SK-N-SH (cell line): Measurements from ENCODE around the gene GLOD4. TPM values are rescaled to one million over a fixed set of nuclear protein-coding genes. Genes with fewer than 3 reads are reported as not detected.
A peak's percentile ranks its signal among the peaks of the same experiment; 100 is the strongest.

Experiments
- CTCF ChIA-PET: fragments of 300-600, 350-600 bp; formaldehyde crosslinking; extraction: SDS; loops from one replicate; lab custom pipeline; 2021; lab: Yijun Ruan, JAX
- POLR2A ChIA-PET: fragments of 350-600 bp; sonication (Branson Sonifier 250); formaldehyde crosslinking; extraction: SDS; loops from one replicate; lab custom pipeline; 2020; ENCODE audit warnings: antibody characterized with exemption, inconsistent platforms; lab: Yijun Ruan, JAX
- DNase-seq: peaks from one replicate; pipeline ENCODE4 v3.0.0; 2012
- H2AFZ ChIP-seq: fragments of 200-600 bp; sonication (generic); 2 replicates; pipeline ENCODE4 v1.8.1; 2016; ENCODE audit warnings: antibody characterized with exemption, mild to moderate bottlenecking, low read depth
- H3F3A ChIP-seq: fragments of 200-600 bp; sonication (generic); replicated peaks from 2 replicates; pipeline ENCODE3; 2016; ENCODE audit warnings: antibody characterized with exemption, mild to moderate bottlenecking; ENCODE audit not compliant: insufficient read depth
- H3K27ac ChIP-seq, 2 experiments: fragments of 200-500 bp in 1 of 2; fragments of 200-600 bp in 1 of 2; sonication (Bioruptor generic) in 1 of 2; sonication (generic), shearing (Covaris generic) in 1 of 2; 2 replicates each; pipeline versions ENCODE4 v1.5.1 to v1.6.1; 2014 to 2016; ENCODE audit warnings: low read depth in 2 of 2, inconsistent platforms in 1 of 2, low read length in 1 of 2, mild to moderate bottlenecking in 1 of 2, mixed read lengths in 1 of 2
- H3K27me3 ChIP-seq: fragments of 200-600 bp; sonication (generic), shearing (Covaris generic); 2 replicates; pipeline ENCODE4 v1.6.1; 2016; ENCODE audit warnings: mixed run types; ENCODE audit not compliant: insufficient read depth
- H3K36me3 ChIP-seq, 2 experiments: fragments of 200-500 bp in 1 of 2; fragments of 200-600 bp in 1 of 2; sonication (Bioruptor generic) in 1 of 2; sonication (generic) in 1 of 2; replicated peaks in 1 of 2; 2 replicates each; pipeline versions ENCODE3 to v1.5.1; 2014 to 2016; ENCODE audit warnings: low read length in 1 of 2, mild to moderate bottlenecking in 1 of 2; ENCODE audit not compliant: insufficient read depth in 2 of 2, control insufficient read depth in 1 of 2
- H3K4me1 ChIP-seq, 2 experiments: fragments of 200-500 bp in 1 of 2; fragments of 200-600 bp in 1 of 2; sonication (Bioruptor generic) in 1 of 2; sonication (generic), shearing (Covaris generic) in 1 of 2; 2 replicates each; pipeline versions ENCODE4 v1.5.1 to v1.6.1; 2014 to 2016; ENCODE audit warnings: low read depth in 1 of 2, low read length in 1 of 2, mixed run types in 1 of 2; ENCODE audit not compliant: insufficient read depth in 2 of 2, control insufficient read depth in 1 of 2
- H3K4me2 ChIP-seq: fragments of 200-600 bp; sonication (generic), shearing (Covaris generic); 2 replicates; pipeline ENCODE4 v1.6.1; 2017; ENCODE audit warnings: mixed run types
- H3K4me3 ChIP-seq, 2 experiments: fragments of 200-500 bp in 1 of 2; fragments of 200-600 bp in 1 of 2; sonication (Bioruptor generic) in 1 of 2; sonication (generic), shearing (Covaris generic) in 1 of 2; 2 replicates each; pipeline versions ENCODE4 v1.5.1 to v1.8.1; 2014 to 2016; ENCODE audit warnings: low read depth in 2 of 2, inconsistent platforms in 1 of 2, low read length in 1 of 2, mild to moderate bottlenecking in 1 of 2, mixed read lengths in 1 of 2, moderate library complexity in 1 of 2
- H3K79me2 ChIP-seq: fragments of 200-600 bp; sonication (generic); 2 replicates; pipeline ENCODE4 v1.8.1; 2017; ENCODE audit warnings: mild to moderate bottlenecking; ENCODE audit not compliant: insufficient read depth
- H3K9ac ChIP-seq: fragments of 200-600 bp; sonication (generic); 2 replicates; pipeline ENCODE4 v1.6.1; 2017; ENCODE audit warnings: mixed run types
- H3K9me2 ChIP-seq: fragments of 200-600 bp; sonication (generic); 2 replicates; pipeline ENCODE4 v1.6.1; 2017; ENCODE audit warnings: mixed run types
- H3K9me3 ChIP-seq: fragments of 200-600 bp; sonication (generic); 2 replicates; pipeline ENCODE4 v1.6.1; 2017; ENCODE audit warnings: mixed run types, mild to moderate bottlenecking, moderate library complexity
- H4K20me1 ChIP-seq: fragments of 200-600 bp; sonication (generic); 2 replicates; pipeline ENCODE4 v1.6.1; 2017; ENCODE audit warnings: mild to moderate bottlenecking, mixed run types; ENCODE audit not compliant: insufficient read depth
- CHD2 ChIP-seq: fragments of 150-350 bp; IDR thresholded peaks from 2 replicates; pipeline ENCODE4 v1.6.1; 2018; ENCODE audit warnings: low read length; ENCODE audit not compliant: partially characterized antibody
- ELF1 ChIP-seq: IDR thresholded peaks from 2 replicates; pipeline ENCODE4 v1.4.0; 2012
- JUND ChIP-seq: IDR thresholded peaks from 2 replicates; pipeline ENCODE4 v1.4.0; 2012
- MEF2A ChIP-seq: IDR thresholded peaks from 2 replicates; pipeline ENCODE4 v1.4.0; 2012; ENCODE audit warnings: low read depth, borderline replicate concordance
- MXI1 ChIP-seq: IDR thresholded peaks from 2 replicates; pipeline ENCODE4 v1.6.1; 2012; ENCODE audit warnings: mild to moderate bottlenecking, low read depth, low read length, improper control_type of control experiment
- NFIC ChIP-seq: IDR thresholded peaks from 2 replicates; pipeline ENCODE4 v1.4.0; 2012; ENCODE audit warnings: borderline replicate concordance
- RAD21 ChIP-seq: IDR thresholded peaks from 2 replicates; pipeline ENCODE4 v1.6.1; 2012; ENCODE audit warnings: mild to moderate bottlenecking, low read length
- SIN3A ChIP-seq: IDR thresholded peaks from 2 replicates; pipeline ENCODE4 v1.6.1; 2012; ENCODE audit warnings: low read depth, mild to moderate bottlenecking, low read length, moderate library complexity, borderline replicate concordance
- SMC3 ChIP-seq: IDR thresholded peaks from 2 replicates; pipeline ENCODE4 v1.6.1; 2012; ENCODE audit warnings: low read depth, low read length, improper control_type of control experiment
- TCF12 ChIP-seq: IDR thresholded peaks from 2 replicates; pipeline ENCODE4 v1.4.0; 2012
- TEAD4 ChIP-seq: IDR thresholded peaks from 2 replicates; pipeline ENCODE4 v1.4.0; 2012; ENCODE audit warnings: mild to moderate bottlenecking, borderline replicate concordance; ENCODE audit not compliant: insufficient read depth
- WGBS: methylation state at CpG from one replicate; pipeline ENCODE4 v1.1.6; 2017; ENCODE audit warnings: low lambda C conversion rate; 5-methylcytosine and 5-hydroxymethylcytosine counted together
- polyA plus RNA-seq, 3 experiments: library from polyadenylated mRNA; depleted of rRNA; stranded (reverse); fragments of >200 nt; gene quantifications; 2 replicates each; pipeline ENCODE4 v1.2.3, GENCODE V29; 2012
- TF ChIP-seq, protein P1 (sequence below): IDR thresholded peaks from 2 replicates; pipeline ENCODE4 v1.4.0; 2012; ENCODE audit warnings: low read depth, borderline replicate concordance
- TF ChIP-seq, protein P2 (sequence below): IDR thresholded peaks from 2 replicates; pipeline ENCODE4 v1.4.0; 2012; ENCODE audit warnings: low read depth
- TF ChIP-seq, protein P3 (sequence below): IDR thresholded peaks from 2 replicates; pipeline ENCODE4; 2012
- TF ChIP-seq, protein P4 (sequence below): fragments of 200-600 bp; sonication (generic); IDR thresholded peaks from 2 replicates; pipeline ENCODE4 v1.6.1; 2017; ENCODE audit warnings: antibody characterized with exemption, mild to moderate bottlenecking, moderate library complexity

GLOD4 gene
- polyA plus RNA-seq, 1 of the 3 experiments (the other 2 are of a cell fraction), result 34.3 TPM

DNA sequence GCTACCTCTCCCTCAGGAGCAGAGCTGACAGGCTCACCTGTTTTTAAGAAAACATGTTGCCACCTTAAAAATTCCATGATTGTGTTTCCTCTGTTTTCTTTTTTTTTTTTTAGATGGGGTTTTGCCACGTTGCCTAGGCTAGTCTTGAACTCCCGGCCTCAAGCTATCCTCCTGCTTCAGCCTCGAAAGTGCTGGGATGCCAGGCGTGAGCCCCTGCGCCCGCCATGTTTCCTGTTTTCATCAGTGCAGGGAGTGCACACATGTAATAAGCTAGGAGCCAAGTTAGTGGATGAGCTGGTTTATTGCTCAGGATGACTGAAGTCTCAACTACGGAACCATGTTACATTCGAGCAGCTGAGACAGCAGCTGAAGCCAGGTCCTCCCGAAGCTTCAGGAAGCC lies 13.6 kb upstream of the GLOD4 start:
- Histone ChIP-seq H3F3A (no peaks in the 10 kb centered on the region), H3K4me2 (no peak overlapping the region), H3K9ac (no peak overlapping the region), H3K4me3 (no peak overlapping the region), H3K9me3 (no peaks in the 10 kb centered on the region), H3K27me3 (no peaks in the 10 kb centered on the region), H3K4me1 (peaks cover 0 to 13% of the 10 kb centered on the region in 2 experiments; a peak in 1 of 4 replicates), H3K27ac (no peak overlapping the region), H2AFZ (no peak overlapping the region), H3K79me2 (no peaks in the 10 kb centered on the region), H3K36me3 (peaks cover 0 to 19% of the 10 kb centered on the region in 2 experiments), H4K20me1 (no peaks in the 10 kb centered on the region), H3K9me2 (no peaks in the 10 kb centered on the region)
- TF ChIP-seq ELF1, result no peak
- TF ChIP-seq, protein P1, sequence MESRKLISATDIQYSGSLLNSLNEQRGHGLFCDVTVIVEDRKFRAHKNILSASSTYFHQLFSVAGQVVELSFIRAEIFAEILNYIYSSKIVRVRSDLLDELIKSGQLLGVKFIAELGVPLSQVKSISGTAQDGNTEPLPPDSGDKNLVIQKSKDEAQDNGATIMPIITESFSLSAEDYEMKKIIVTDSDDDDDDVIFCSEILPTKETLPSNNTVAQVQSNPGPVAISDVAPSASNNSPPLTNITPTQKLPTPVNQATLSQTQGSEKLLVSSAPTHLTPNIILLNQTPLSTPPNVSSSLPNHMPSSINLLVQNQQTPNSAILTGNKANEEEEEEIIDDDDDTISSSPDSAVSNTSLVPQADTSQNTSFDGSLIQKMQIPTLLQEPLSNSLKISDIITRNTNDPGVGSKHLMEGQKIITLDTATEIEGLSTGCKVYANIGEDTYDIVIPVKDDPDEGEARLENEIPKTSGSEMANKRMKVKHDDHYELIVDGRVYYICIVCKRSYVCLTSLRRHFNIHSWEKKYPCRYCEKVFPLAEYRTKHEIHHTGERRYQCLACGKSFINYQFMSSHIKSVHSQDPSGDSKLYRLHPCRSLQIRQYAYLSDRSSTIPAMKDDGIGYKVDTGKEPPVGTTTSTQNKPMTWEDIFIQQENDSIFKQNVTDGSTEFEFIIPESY, result no peak
- no peak for TF ChIP-seq RAD21
- ChIA-PET CTCF (interaction anchor here (0.8 to 9.2 kb wide), 12 partner anchors 8 to 261 kb away, joined by 3 to 155 read pairs (median 7); partner anchors contain the start of genes NXN and TIMM22), POLR2A (interaction anchor here (0.6 to 1.5 kb wide), 3 partner anchors 9 to 484 kb away, joined by 3 read pairs; no protein-coding TSS in a partner anchor)
- 82% methylated on average over 8 of the region's 9 CpGs for WGBS
- no peak for DNase-seq

DNA sequence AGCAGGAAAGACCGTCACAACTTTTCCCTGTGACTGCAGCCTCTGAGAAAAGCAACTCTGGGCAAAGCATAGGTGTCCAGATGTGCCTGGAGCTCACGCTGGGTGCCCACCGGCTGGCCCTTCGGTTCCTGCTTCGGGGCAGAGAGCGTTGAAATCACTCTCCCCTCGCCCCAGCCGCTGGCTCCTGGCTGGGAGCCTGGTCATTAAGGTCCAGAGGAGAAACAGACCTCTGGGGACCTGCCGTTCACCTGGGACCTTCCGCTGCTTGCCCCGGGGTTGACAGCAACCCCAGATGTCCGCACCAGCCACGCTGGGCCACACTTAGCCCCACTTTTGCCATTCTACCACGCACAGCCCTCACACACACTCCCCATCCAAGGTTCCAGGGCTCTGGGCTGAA lies 13.2 kb upstream of the GLOD4 start:
- no peak overlapping the region for H3K4me3 ChIP-seq
- TF ChIP-seq TCF12 (no peak), MEF2A (no peak)

DNA sequence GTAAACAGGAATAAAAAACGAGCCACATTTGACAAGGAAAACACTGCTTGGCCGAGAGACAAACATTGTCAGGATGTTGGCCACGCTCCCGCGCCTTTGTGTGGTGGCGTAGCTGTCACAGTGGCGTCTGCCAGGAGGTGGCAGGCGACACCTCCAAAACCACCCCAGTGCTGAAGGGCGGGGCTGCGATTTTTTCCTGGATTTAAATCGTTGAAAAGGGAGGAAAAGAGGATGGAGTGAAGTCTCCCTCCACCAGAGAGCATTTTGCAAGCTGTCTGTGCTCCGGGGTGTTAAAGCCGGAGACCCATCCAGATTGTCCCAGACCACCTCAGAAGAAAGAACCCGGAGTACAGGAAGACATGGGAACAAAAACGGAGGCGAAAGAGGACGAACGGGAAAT lies 12.8 kb upstream of the GLOD4 start:
- Histone ChIP-seq H3K9ac (no peak overlapping the region), H3K4me3 (peak overlapping the region in 1 of 2 experiments; percentile 9; a peak in 1 of 4 replicates), H3F3A (no peaks in the 10 kb centered on the region), H3K9me3 (no peaks in the 10 kb centered on the region), H3K36me3 (peaks cover 0 to 19% of the 10 kb centered on the region in 2 experiments), H3K4me2 (no peak overlapping the region), H4K20me1 (no peaks in the 10 kb centered on the region), H3K79me2 (no peaks in the 10 kb centered on the region), H3K4me1 (peaks cover 0 to 13% of the 10 kb centered on the region in 2 experiments; a peak in 1 of 4 replicates), H3K27me3 (no peaks in the 10 kb centered on the region), H3K27ac (peak overlapping the region in 1 of 2 experiments; percentile 7; a peak in 1 of 4 replicates), H2AFZ (no peak overlapping the region), H3K9me2 (no peaks in the 10 kb centered on the region)
- ChIA-PET CTCF (interaction anchor here (0.6 to 9.2 kb wide), 20 partner anchors 9 to 262 kb away, joined by 3 to 155 read pairs (median 4); partner anchors contain the start of genes GLOD4, MRM3, NXN and TIMM22), POLR2A (interaction anchor here (0.5 to 1.5 kb wide), 3 partner anchors 185 to 371 kb away, joined by 3 to 4 read pairs (median 3); partner anchors contain the start of gene NXN)
- WGBS, result 38% methylated on average over 18 of the region's 18 CpGs
- TF ChIP-seq MXI1 (peak; percentile 47; the same call in 1 of the 2 replicates), NFIC (0 out of 2 replicates have a peak, but pooled peaks have one; percentile 8), SMC3 (peak; percentile 89), TEAD4 (no peak), JUND (no peak), ELF1 (no peak), CHD2 (peak; percentile 36), SIN3A (peak; percentile 56; the same call in 1 of the 2 replicates), RAD21 (peak; percentile 84)
- TF ChIP-seq, protein P2, sequence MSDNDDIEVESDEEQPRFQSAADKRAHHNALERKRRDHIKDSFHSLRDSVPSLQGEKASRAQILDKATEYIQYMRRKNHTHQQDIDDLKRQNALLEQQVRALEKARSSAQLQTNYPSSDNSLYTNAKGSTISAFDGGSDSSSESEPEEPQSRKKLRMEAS, result no peak
- TF ChIP-seq, protein P3, sequence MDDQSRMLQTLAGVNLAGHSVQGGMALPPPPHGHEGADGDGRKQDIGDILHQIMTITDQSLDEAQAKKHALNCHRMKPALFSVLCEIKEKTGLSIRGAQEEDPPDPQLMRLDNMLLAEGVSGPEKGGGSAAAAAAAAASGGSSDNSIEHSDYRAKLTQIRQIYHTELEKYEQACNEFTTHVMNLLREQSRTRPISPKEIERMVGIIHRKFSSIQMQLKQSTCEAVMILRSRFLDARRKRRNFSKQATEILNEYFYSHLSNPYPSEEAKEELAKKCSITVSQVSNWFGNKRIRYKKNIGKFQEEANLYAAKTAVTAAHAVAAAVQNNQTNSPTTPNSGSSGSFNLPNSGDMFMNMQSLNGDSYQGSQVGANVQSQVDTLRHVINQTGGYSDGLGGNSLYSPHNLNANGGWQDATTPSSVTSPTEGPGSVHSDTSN, result no peak
- TF ChIP-seq, protein P4, sequence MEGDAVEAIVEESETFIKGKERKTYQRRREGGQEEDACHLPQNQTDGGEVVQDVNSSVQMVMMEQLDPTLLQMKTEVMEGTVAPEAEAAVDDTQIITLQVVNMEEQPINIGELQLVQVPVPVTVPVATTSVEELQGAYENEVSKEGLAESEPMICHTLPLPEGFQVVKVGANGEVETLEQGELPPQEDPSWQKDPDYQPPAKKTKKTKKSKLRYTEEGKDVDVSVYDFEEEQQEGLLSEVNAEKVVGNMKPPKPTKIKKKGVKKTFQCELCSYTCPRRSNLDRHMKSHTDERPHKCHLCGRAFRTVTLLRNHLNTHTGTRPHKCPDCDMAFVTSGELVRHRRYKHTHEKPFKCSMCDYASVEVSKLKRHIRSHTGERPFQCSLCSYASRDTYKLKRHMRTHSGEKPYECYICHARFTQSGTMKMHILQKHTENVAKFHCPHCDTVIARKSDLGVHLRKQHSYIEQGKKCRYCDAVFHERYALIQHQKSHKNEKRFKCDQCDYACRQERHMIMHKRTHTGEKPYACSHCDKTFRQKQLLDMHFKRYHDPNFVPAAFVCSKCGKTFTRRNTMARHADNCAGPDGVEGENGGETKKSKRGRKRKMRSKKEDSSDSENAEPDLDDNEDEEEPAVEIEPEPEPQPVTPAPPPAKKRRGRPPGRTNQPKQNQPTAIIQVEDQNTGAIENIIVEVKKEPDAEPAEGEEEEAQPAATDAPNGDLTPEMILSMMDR, result peak; percentile 72
- DNase-seq, result peak; percentile 90

More for the DNA sequence above, 13.2 kb upstream of the GLOD4 start:
- H3K36me3 ChIP-seq, result peaks cover 0 to 19% of the 10 kb centered on the region in 2 experiments
- H3K9ac ChIP-seq, result no peak overlapping the region
- H3K27ac ChIP-seq, result peak overlapping the region in 1 of 2 experiments; percentile 7; a peak in 1 of 4 replicates
- DNase-seq, result no peak
- ChIA-PET POLR2A (interaction anchor here (0.5 to 1.5 kb wide), 4 partner anchors 184 to 484 kb away, joined by 3 to 4 read pairs (median 3); partner anchors contain the start of gene NXN), CTCF (interaction anchor here (0.7 to 9.2 kb wide), 20 partner anchors 9 to 261 kb away, joined by 3 to 155 read pairs (median 4); partner anchors contain the start of genes GLOD4, MRM3, NXN and TIMM22)
- no peaks in the 10 kb centered on the region for H3K9me3 ChIP-seq
- no peak overlapping the region for H3K4me2 ChIP-seq
- H3K9me2 ChIP-seq, result no peaks in the 10 kb centered on the region
- H2AFZ ChIP-seq, result no peak overlapping the region
- H4K20me1 ChIP-seq, result no peaks in the 10 kb centered on the region
- 79% methylated on average over 14 of the region's 14 CpGs for WGBS
- no peaks in the 10 kb centered on the region for H3K27me3 ChIP-seq
- no peaks in the 10 kb centered on the region for H3K79me2 ChIP-seq
- H3K4me1 ChIP-seq, result peaks cover 0 to 13% of the 10 kb centered on the region in 2 experiments; a peak in 1 of 4 replicates
- no peaks in the 10 kb centered on the region for H3F3A ChIP-seq
